Mammary epithelial cell (primary cell): Measurements from ENCODE around the gene NEK6.

Experiments used
- EZH2 ChIP-seq: IDR thresholded peaks from 2 replicates; pipeline ENCODE4 v1.6.1; 2012; ENCODE audit warnings: low read length, inconsistent platforms, borderline replicate concordance
- TF ChIP-seq, protein P1 (sequence below), 2 donors: IDR thresholded peaks in 1 of 2; conservative IDR thresholded peaks in 1 of 2; 2 replicates each; pipeline ENCODE4 v1.5.1; 2011 to 2012; ENCODE audit warnings: inconsistent platforms in 2 of 2, low read length in 2 of 2, mild to moderate bottlenecking in 2 of 2, control low read depth in 1 of 2, low read depth in 1 of 2; ENCODE audit not compliant: insufficient read depth in 1 of 2; ENCODE audit errors: extremely low read depth in 1 of 2

DNA sequence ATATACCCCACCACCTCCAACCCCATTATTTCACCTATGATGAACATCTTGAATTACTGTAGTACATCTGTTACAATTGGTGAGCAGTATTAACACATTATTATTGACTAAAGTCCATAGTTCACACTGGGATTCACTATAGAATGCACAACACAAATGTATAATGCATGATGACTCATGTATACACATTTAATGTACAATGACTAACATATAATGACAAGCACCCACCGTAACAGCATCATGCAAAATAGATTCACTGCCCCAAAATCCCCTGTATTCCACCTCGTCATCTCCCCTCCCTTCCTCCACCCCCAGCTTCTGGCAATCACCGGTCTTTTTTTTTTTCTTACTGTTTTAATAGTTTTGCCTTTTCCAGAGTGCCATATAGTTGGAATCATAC is 47.1 kb upstream of the NEK6 start:
- TF ChIP-seq, protein P1, sequence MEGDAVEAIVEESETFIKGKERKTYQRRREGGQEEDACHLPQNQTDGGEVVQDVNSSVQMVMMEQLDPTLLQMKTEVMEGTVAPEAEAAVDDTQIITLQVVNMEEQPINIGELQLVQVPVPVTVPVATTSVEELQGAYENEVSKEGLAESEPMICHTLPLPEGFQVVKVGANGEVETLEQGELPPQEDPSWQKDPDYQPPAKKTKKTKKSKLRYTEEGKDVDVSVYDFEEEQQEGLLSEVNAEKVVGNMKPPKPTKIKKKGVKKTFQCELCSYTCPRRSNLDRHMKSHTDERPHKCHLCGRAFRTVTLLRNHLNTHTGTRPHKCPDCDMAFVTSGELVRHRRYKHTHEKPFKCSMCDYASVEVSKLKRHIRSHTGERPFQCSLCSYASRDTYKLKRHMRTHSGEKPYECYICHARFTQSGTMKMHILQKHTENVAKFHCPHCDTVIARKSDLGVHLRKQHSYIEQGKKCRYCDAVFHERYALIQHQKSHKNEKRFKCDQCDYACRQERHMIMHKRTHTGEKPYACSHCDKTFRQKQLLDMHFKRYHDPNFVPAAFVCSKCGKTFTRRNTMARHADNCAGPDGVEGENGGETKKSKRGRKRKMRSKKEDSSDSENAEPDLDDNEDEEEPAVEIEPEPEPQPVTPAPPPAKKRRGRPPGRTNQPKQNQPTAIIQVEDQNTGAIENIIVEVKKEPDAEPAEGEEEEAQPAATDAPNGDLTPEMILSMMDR (conservative IDR thresholded peaks at IDR 0.05 in 1 of 2, IDR thresholded peaks at IDR 0.05 in 1 of 2; ENCODE audit: extremely low read depth in 1 of 2, insufficient read depth in 1 of 2, low read depth in 1 of 2, low read length in 2 of 2) = no peak
- no peak for TF ChIP-seq EZH2
